A549 (cell line): Measurements from ENCODE around the gene ILDR1. TPM values are rescaled to one million over a fixed set of nuclear protein-coding genes. Genes with fewer than 3 reads are reported as not detected.

Experiments used
- ATAC-seq, 2 experiments: fragments of 200-7000 bp in 1 of 2; fragments of >200 bp in 1 of 2; cut with Nextera tagmentation in 1 of 2; cut with Tn5 transposase in 1 of 2; 3 replicates each; pipeline versions ENCODE4 v1.8.0 to v1.9.1; 2018 to 2020; ENCODE audit warnings: mild to moderate bottlenecking in 1 of 2, moderate library complexity in 1 of 2
- CTCF ChIA-PET: fragments of 300-600 bp; sonication (Branson Sonifier 250); formaldehyde crosslinking; extraction: SDS; loops from one replicate; lab custom pipeline; 2021; ENCODE audit warnings: antibody characterized with exemption, inconsistent platforms; lab: Yijun Ruan, JAX
- POLR2A ChIA-PET: fragments of 350-600 bp; formaldehyde crosslinking; extraction: SDS; loops from one replicate; lab custom pipeline; 2021; ENCODE audit warnings: antibody characterized with exemption, inconsistent platforms; lab: Yijun Ruan, JAX
- DNase-seq, 2 experiments: peaks; one replicate each; pipeline versions ENCODE4 v3.0.0 to v3.0.0-alpha.2; 2011 to 2016; ENCODE audit warnings: low read depth in 1 of 2, low spot score in 1 of 2
- FAIRE-seq: peaks from 2 replicates; lab custom pipeline; 2011; peaks lifted over from hg19 to GRCh38; lab: Jason Lieb, UNC
- H3K27ac ChIP-seq, 2 experiments: fragments of >200 bp; sonication (Bioruptor Twin); formaldehyde crosslinking; 3 replicates each; pipeline ENCODE4 v1.5.1; 2016 to 2017
- H3K4me1 ChIP-seq: fragments of >200 bp; sonication (Bioruptor Twin); formaldehyde crosslinking; 3 replicates; pipeline ENCODE4 v1.6.1; 2016
- H3K4me2 ChIP-seq: fragments of >200 bp; sonication (Bioruptor Twin); formaldehyde crosslinking; 3 replicates; pipeline ENCODE4 v1.6.1; 2016
- H3K4me3 ChIP-seq: fragments of >200 bp; sonication (Bioruptor Twin); formaldehyde crosslinking; 3 replicates; pipeline ENCODE4 v1.5.1; 2016
- H3K9me3 ChIP-seq: fragments of >200 bp; sonication (Bioruptor Twin); formaldehyde crosslinking; 3 replicates; pipeline ENCODE4 v1.6.1; 2016
- BCL3 ChIP-seq: fragments of >200 bp; sonication (Bioruptor Twin); formaldehyde crosslinking; IDR thresholded peaks from 3 replicates; pipeline ENCODE4 v1.6.1; 2016
- CBX2 ChIP-seq: fragments of 200-600 bp; sonication (generic); IDR thresholded peaks from 2 replicates; pipeline ENCODE4 v1.6.1; 2016; ENCODE audit warnings: low read depth, mild to moderate bottlenecking, borderline replicate concordance
- CBX8 ChIP-seq: fragments of 200-600 bp; sonication (generic); IDR thresholded peaks from 2 replicates; pipeline ENCODE4 v1.6.1; 2016
- CEBPB ChIP-seq, 2 experiments: fragments of >200 bp in 1 of 2; sonication (Bioruptor Twin) in 1 of 2; formaldehyde crosslinking in 1 of 2; IDR thresholded peaks; 2 replicates each; pipeline ENCODE4 v1.6.1; 2012 to 2016
- CHD4 ChIP-seq: fragments of 200-600 bp; sonication (generic); IDR thresholded peaks from 2 replicates; pipeline ENCODE4 v1.6.1; 2016; ENCODE audit warnings: antibody characterized with exemption, mild to moderate bottlenecking, borderline replicate concordance
- CTCF ChIP-seq: fragments of >200 bp; sonication (Bioruptor Twin); formaldehyde crosslinking; IDR thresholded peaks from 3 replicates; pipeline ENCODE4 v1.5.1; 2016
- ELK1 ChIP-seq: fragments of 150-350 bp; IDR thresholded peaks from 2 replicates; pipeline ENCODE4 v1.6.1; 2014; ENCODE audit warnings: low read depth, mild to moderate bottlenecking, low read length
- EP300 ChIP-seq, 2 experiments: fragments of >200 bp; sonication (Bioruptor Twin); formaldehyde crosslinking; IDR thresholded peaks; 2 replicates in 1 of 2; 3 replicates in 1 of 2; pipeline ENCODE4 v1.6.1; 2016 to 2017
- ESRRA ChIP-seq: fragments of 150-350 bp; IDR thresholded peaks from 2 replicates; pipeline ENCODE4 v1.6.1; 2014; ENCODE audit warnings: mild to moderate bottlenecking, low read length, borderline replicate concordance
- FOSL2 ChIP-seq, 2 experiments: fragments of 450-650 bp in 1 of 2; fragments of >200 bp in 1 of 2; sonication (Bioruptor Twin) in 1 of 2; formaldehyde crosslinking; IDR thresholded peaks; 2 replicates each; pipeline versions ENCODE4 v1.5.0 to v1.6.1; 2016 to 2020; ENCODE audit warnings: mild to moderate bottlenecking in 1 of 2, moderate library complexity in 1 of 2
- FOXS1 ChIP-seq: fragments of 250-450 bp; sonication (Bioruptor Pico); IDR thresholded peaks from 2 replicates; pipeline ENCODE4 v1.5.0; 2020; ENCODE audit warnings: mild to moderate bottlenecking, moderate library complexity
- HDAC2 ChIP-seq: fragments of 200-600 bp; sonication (generic); IDR thresholded peaks from 2 replicates; pipeline ENCODE4 v1.6.1; 2016
- HEYL ChIP-seq: fragments of 250-450 bp; sonication (Bioruptor Pico); IDR thresholded peaks from 2 replicates; pipeline ENCODE4 v1.8.0; 2021; ENCODE audit warnings: mild to moderate bottlenecking, moderate library complexity
- HMGXB4 ChIP-seq: fragments of 250-450 bp; sonication (Bioruptor Pico); IDR thresholded peaks from 2 replicates; pipeline ENCODE4 v1.5.0; 2021; ENCODE audit warnings: mild to moderate bottlenecking, moderate library complexity, borderline replicate concordance
- MAZ ChIP-seq: fragments of 150-350 bp; IDR thresholded peaks from 2 replicates; pipeline ENCODE4 v1.6.1; 2014; ENCODE audit warnings: antibody characterized with exemption, low read depth, low read length, borderline replicate concordance
- NFE2L2 ChIP-seq: fragments of 150-350 bp; conservative IDR thresholded peaks from 2 replicates; pipeline ENCODE4 v1.6.1; 2014; ENCODE audit warnings: low read length
- NR3C1 ChIP-seq: fragments of >200 bp; sonication (Bioruptor Twin); formaldehyde crosslinking; IDR thresholded peaks from 3 replicates; pipeline ENCODE4 v1.6.1; 2017
- POLR2AphosphoS2 ChIP-seq: conservative IDR thresholded peaks from 2 replicates; pipeline ENCODE4 v1.6.1; 2012; ENCODE audit warnings: low read length, improper control_type of control experiment, inconsistent platforms
- RAD21 ChIP-seq, 2 experiments: fragments of >200 bp in 1 of 2; sonication (Bioruptor Twin) in 1 of 2; formaldehyde crosslinking in 1 of 2; IDR thresholded peaks in 1 of 2; conservative IDR thresholded peaks in 1 of 2; 2 replicates in 1 of 2; 3 replicates in 1 of 2; pipeline ENCODE4 v1.6.1; 2012 to 2018; ENCODE audit warnings: inconsistent platforms in 1 of 2
- RARB ChIP-seq: fragments of 250-450 bp; sonication (Bioruptor Pico); IDR thresholded peaks from 2 replicates; pipeline ENCODE4 v1.8.0; 2021; ENCODE audit warnings: mild to moderate bottlenecking, moderate library complexity
- RCOR1 ChIP-seq: fragments of 150-350 bp; IDR thresholded peaks from 2 replicates; pipeline ENCODE4 v1.6.1; 2014; ENCODE audit warnings: antibody characterized with exemption, low read length, low read depth
- REST ChIP-seq: fragments of 200-600 bp; sonication (generic); IDR thresholded peaks from 2 replicates; pipeline ENCODE4 v1.6.1; 2016; ENCODE audit warnings: antibody characterized with exemption, mild to moderate bottlenecking, moderate library complexity
- RNF2 ChIP-seq: fragments of 200-600 bp; sonication (generic); IDR thresholded peaks from 2 replicates; pipeline ENCODE4 v1.6.1; 2016; ENCODE audit warnings: low read depth, mild to moderate bottlenecking, antibody characterized with exemption, moderate library complexity, borderline replicate concordance
- SMC3 ChIP-seq: fragments of >200 bp; sonication (Bioruptor Twin); formaldehyde crosslinking; IDR thresholded peaks from 3 replicates; pipeline ENCODE4 v1.6.1; 2018; ENCODE audit warnings: inconsistent platforms
- SREBF2 ChIP-seq: fragments of 450-650 bp; IDR thresholded peaks from 2 replicates; pipeline ENCODE4 v1.6.1; 2014; ENCODE audit warnings: mild to moderate bottlenecking, moderate library complexity
- TFCP2L1 ChIP-seq: fragments of 250-450 bp; sonication (Bioruptor Pico); IDR thresholded peaks from 2 replicates; pipeline ENCODE4 v1.5.0; 2021; ENCODE audit warnings: mild to moderate bottlenecking
- WGBS: methylation state at CpG from one replicate; pipeline ENCODE4 v1.1.6; 2017; ENCODE audit errors: missing lambda C conversion rate; 5-methylcytosine and 5-hydroxymethylcytosine counted together
- polyA plus RNA-seq, 4 experiments: library from polyadenylated mRNA; depleted of rRNA in 3 of 4; stranded (reverse); fragments of >200 nt; fragmentation: RNase III in 1 of 4; extraction: RNeasy Plus Mini Kit Qiagen cat#74134 plus additional on column Dnase treatment in 1 of 4; gene quantifications; 2 replicates in 3 of 4; 3 replicates in 1 of 4; pipeline ENCODE4 v1.2.3, GENCODE V29; 2011 to 2017

Gene ILDR1
- polyA plus RNA-seq, 2 of the 4 experiments (the other 2 are of a cell fraction): not detected

GRCh38 chr3:122060040-122060698 lies 38.1 kb upstream of the ILDR1 start:
- ATAC-seq: no peak

GRCh38 chr3:122058294-122058693 lies 36.2 kb upstream of the ILDR1 start:
- WGBS: 7% methylated on average over 1 of the region's 1 CpG
- no peaks in the 10 kb centered on the region for H3K9me3 ChIP-seq
- ChIA-PET POLR2A (no interaction called here), CTCF (no interaction called here)
- DNase-seq: no peak
- FAIRE-seq: no peak
- no peak for ATAC-seq
- no peak overlapping the region for H3K4me2 ChIP-seq
- H3K4me3 ChIP-seq: no peak overlapping the region
- no peak overlapping the region for H3K27ac ChIP-seq
- H3K4me1 ChIP-seq: no peaks in the 10 kb centered on the region
- TF ChIP-seq BCL3 (no peak), FOXS1 (CRISPR knock-in tag) (no peak), NFE2L2 (no peak), CHD4 (no peak), RCOR1 (no peak), RARB (no peak), HDAC2 (no peak), EP300 (IDR thresholded peaks at IDR 0.05) (no peak), HMGXB4 (CRISPR knock-in tag) (no peak)

More at GRCh38 chr3:122060040-122060698, 38.1 kb upstream of the ILDR1 start:
- FAIRE-seq: no peak
- no peak for DNase-seq
- TF ChIP-seq SMC3 (no peak), ESRRA (no peak), RNF2 (no peak), RAD21 (conservative IDR thresholded peaks at IDR 0.05 in 1 of 2, IDR thresholded peaks at IDR 0.05 in 1 of 2) (no peak), CBX8 (no peak), NR3C1 (no peak), FOXS1 (CRISPR knock-in tag) (no peak), MAZ (no peak), CEBPB (IDR thresholded peaks at IDR 0.05) (no peak), CTCF (no peak), CBX2 (no peak), REST (no peak), TFCP2L1 (no peak), HEYL (CRISPR knock-in tag) (no peak), ELK1 (no peak), FOSL2 (IDR thresholded peaks at IDR 0.05) (no peak), FOSL2 (CRISPR knock-in tag; IDR thresholded peaks at IDR 0.05) (no peak), CHD4 (no peak), POLR2AphosphoS2 (no peak), SREBF2 (no peak)
- Histone ChIP-seq H3K9me3 (no peaks in the 10 kb centered on the region), H3K4me2 (no peak overlapping the region), H3K4me1 (no peaks in the 10 kb centered on the region), H3K4me3 (no peak overlapping the region), H3K27ac (no peak overlapping the region)
- POLR2A ChIA-PET: no interaction called here
- CTCF ChIA-PET: no interaction called here
- WGBS: 62% methylated on average over 6 of the region's 6 CpGs
